OCI-LY3 (cell line): ENCODE data around the gene SLC25A43.

Source experiments
- CTCF ChIP-seq: fragments of 200-600, 300-600 bp; sonication (generic); IDR thresholded peaks from 2 replicates; pipeline ENCODE4 v1.5.1; 2014; ENCODE audit warnings: antibody characterized with exemption, low read length, low read depth
- EZH2phosphoT487 ChIP-seq: fragments of 200-600 bp; shearing (Covaris generic); IDR thresholded peaks from 2 replicates; pipeline ENCODE4 v1.6.1; 2018; ENCODE audit warnings: antibody characterized with exemption, mixed run types, low read depth

GRCh38 chrX:119375561-119375960 is 23.6 kb upstream of the SLC25A43 start:
- no peak for TF ChIP-seq CTCF
- no peak for TF ChIP-seq EZH2phosphoT487
